ENCODE measurements around the gene CHST5.
"Not testable (repeated sequence)": the region's sequence is repeated elsewhere in the genome, so short reads cannot be mapped to it uniquely, and the experiment has no call there.

CHST5 gene

DNA sequence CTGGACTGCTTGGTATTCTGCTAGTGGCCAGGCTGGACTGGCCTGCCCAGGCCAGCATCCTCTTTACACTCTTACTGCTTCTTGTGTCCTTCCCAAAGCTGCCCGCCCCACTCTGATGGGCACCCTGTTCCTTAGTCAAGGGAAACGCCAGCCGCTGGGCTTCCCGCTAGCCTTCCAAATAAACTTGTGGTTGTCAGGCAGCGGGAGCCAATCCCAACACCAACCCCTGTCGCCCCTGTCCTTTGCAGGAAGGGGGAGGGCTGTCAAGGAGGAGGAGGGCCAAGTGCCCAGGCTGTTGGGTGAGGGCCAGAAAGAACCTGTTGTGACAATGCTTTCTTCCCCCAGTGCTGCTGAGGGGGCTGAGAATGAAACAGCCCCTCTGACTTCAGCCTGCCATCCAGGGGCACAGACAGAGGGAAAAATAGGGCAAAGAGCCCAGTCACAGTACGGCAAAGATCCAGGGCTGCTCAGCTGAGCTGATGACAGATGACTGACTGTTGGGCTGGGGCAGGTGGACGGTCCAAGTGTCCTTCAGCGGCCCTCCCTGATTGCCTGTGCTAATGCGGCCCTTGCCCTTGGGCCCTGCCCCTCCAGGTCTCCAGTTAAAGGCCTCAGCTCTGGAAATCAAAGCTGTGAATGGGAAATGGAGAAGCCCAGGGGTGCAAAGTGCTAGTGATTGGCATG is 3.1 kb upstream of the CHST5 start:
- CTCF ChIA-PET; H3K9me3 ChIP-seq (ENCODE audit: control extremely low read depth in 1 of 5, control insufficient read depth in 4 of 5, insufficient read depth in 2 of 5, low read depth in 1 of 5, low read length in 4 of 5); H3K27me3 ChIP-seq (replicated peaks in 2 of 5; ENCODE audit: control insufficient read depth in 4 of 5, insufficient read depth in 5 of 5, low read length in 4 of 5); DNase-seq; POLR2A ChIA-PET; H3K36me3 ChIP-seq (ENCODE audit: control insufficient read depth in 4 of 4, insufficient read depth in 4 of 4, low read length in 3 of 4); H3K27ac ChIP-seq (ENCODE audit: insufficient read depth in 1 of 2, low read depth in 1 of 2, low read length in 2 of 2, poor library complexity in 1 of 2, severe bottlenecking in 2 of 2); H3K4me3 ChIP-seq (ENCODE audit: control insufficient read depth in 1 of 7, extremely low read depth in 1 of 7, insufficient read depth in 4 of 7, low read depth in 2 of 7, low read length in 6 of 7); H3K4me1 ChIP-seq (ENCODE audit: control extremely low read depth in 1 of 4, control insufficient read depth in 4 of 4, insufficient read depth in 4 of 4, low read length in 3 of 4): not testable (repeated sequence)
- WGBS (ENCODE audit: insufficient coverage): no CpG with 5 or more reads among the region's 10 CpGs

DNA sequence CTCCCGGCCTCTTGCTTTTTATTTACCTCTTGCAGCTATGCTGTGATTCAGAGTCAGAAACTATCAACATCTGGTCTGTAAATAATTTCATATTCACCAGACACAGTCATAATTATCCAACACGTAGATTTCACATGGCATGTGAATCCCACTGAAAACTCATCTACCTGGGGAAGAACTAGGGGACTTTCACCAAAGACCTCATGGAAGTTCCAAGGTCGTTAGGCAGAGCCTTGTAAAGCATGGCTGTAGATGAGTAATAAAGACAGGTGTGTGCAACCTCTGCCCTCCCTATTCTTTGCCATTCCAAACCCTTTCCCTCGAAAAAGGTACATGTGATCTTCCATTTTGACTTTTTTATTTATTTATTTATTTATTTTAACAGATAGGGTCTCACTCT is 1.9 kb upstream of the CHST5 start:
- Histone ChIP-seq H3K4me3 (ENCODE audit: control insufficient read depth in 1 of 7, extremely low read depth in 1 of 7, insufficient read depth in 4 of 7, low read depth in 2 of 7, low read length in 6 of 7) (no peak overlapping the region), H3K4me1 (ENCODE audit: control extremely low read depth in 1 of 4, control insufficient read depth in 4 of 4, insufficient read depth in 4 of 4, low read length in 3 of 4) (no peaks in the 10 kb centered on the region), H3K27ac (ENCODE audit: insufficient read depth in 1 of 2, low read depth in 1 of 2, low read length in 2 of 2, poor library complexity in 1 of 2, severe bottlenecking in 2 of 2) (no peak overlapping the region), H3K27me3 (replicated peaks in 2 of 5; ENCODE audit: control insufficient read depth in 4 of 5, insufficient read depth in 5 of 5, low read length in 4 of 5) (peaks cover 0 to 3% (median 0%) of the 10 kb centered on the region in 5 experiments), H3K36me3 (ENCODE audit: control insufficient read depth in 4 of 4, insufficient read depth in 4 of 4, low read length in 3 of 4) (peaks cover 0 to 4% (median 2%) of the 10 kb centered on the region in 4 experiments), H3K9me3 (ENCODE audit: control extremely low read depth in 1 of 5, control insufficient read depth in 4 of 5, insufficient read depth in 2 of 5, low read depth in 1 of 5, low read length in 4 of 5) (no peaks in the 10 kb centered on the region)
- no CpG with 5 or more reads among the region's 4 CpGs for WGBS (ENCODE audit: insufficient coverage)
- CTCF ChIA-PET: interaction anchor here (1.1 kb wide), 1 partner anchor 20 kb away, joined by 4 read pairs; no protein-coding TSS in a partner anchor
- POLR2A ChIA-PET: no interaction called here
- no peak for DNase-seq

DNA sequence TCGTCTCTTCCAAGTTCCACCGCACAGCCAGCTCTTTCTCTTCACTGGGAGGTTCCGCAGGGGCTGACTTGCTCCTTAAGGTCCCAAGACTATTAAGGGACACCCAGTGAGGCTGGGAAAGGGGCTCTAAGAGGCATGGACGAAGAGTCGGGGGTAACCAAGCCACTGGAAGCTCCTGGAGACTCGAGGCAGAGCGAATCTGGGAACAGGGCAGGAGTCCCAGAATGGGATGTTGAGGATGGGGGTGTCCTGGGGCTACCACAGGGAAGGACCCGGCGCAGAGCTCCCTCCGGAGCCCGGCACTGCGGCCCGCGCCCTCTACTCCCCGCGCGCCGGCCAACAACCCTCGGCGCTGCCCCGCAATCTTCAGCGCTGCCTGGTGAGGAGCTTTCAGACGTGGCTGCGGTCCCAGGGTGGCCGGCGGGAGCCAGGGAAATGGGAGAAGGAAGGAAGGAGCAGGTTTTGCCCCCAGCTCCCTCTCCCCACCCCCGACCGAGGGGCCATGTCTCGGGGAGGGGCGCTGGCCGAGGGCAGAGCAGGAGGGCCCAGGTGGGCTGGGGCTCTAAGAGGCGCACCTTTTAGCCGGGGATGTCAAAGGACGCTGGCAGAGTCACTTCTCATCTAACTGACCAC is 581 bp downstream of the CHST5 start:
- DNase-seq: no peak
- WGBS (ENCODE audit: insufficient coverage): 88% methylated on average over 21 of the region's 34 CpGs
- no peak overlapping the region for H3K4me3 ChIP-seq (ENCODE audit: control insufficient read depth in 1 of 7, extremely low read depth in 1 of 7, insufficient read depth in 4 of 7, low read depth in 2 of 7, low read length in 6 of 7)
- H3K27me3 ChIP-seq (replicated peaks in 2 of 5; ENCODE audit: control insufficient read depth in 4 of 5, insufficient read depth in 5 of 5, low read length in 4 of 5): peaks cover 0 to 3% (median 0%) of the 10 kb centered on the region in 5 experiments
- H3K36me3 ChIP-seq (ENCODE audit: control insufficient read depth in 4 of 4, insufficient read depth in 4 of 4, low read length in 3 of 4): peaks cover 0 to 3% (median under 1%) of the 10 kb centered on the region in 4 experiments
- CTCF ChIA-PET: interaction anchor here (0.9 to 1.3 kb wide), 3 partner anchors 16 to 64 kb away, joined by 3 to 4 read pairs (median 4); no protein-coding TSS in a partner anchor
- H3K9me3 ChIP-seq (ENCODE audit: control extremely low read depth in 1 of 5, control insufficient read depth in 4 of 5, insufficient read depth in 2 of 5, low read depth in 1 of 5, low read length in 4 of 5): no peaks in the 10 kb centered on the region
- POLR2A ChIA-PET: no interaction called here
- H3K4me1 ChIP-seq (ENCODE audit: control extremely low read depth in 1 of 4, control insufficient read depth in 4 of 4, insufficient read depth in 4 of 4, low read length in 3 of 4): no peaks in the 10 kb centered on the region
- H3K27ac ChIP-seq (ENCODE audit: insufficient read depth in 1 of 2, low read depth in 1 of 2, low read length in 2 of 2, poor library complexity in 1 of 2, severe bottlenecking in 2 of 2): no peak overlapping the region

DNA sequence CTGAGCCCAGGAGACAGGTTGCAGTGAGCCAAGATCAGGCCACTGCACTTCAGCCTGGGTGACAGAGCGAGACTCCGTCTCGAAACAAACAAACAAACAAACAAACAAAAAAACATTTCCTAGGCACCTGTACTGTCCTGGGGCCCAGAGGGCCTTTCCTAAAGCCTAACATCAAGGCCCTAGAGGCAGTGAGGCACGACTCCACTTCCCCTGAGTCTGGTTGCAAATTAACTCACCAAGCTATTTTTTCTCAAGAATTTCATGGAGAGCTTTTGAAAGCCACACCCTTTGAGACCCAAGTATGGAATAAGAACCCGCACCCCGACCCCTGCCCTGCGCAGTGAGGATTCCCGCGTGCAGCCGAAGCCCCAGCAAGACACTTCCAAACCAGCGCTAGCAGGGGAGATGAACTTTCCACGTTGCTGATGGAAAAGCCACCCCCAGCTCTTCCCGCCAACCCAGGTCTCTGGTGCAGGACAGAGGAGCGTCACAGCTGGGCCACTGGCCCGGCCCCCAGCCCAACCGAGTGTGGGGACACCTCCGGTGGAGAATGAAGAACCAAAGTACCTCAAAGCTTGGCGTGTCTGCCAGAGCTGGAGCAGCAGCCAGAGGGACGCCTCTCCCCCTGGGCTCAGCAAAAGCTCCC is 1.2 kb downstream of the CHST5 start:
- H3K36me3 ChIP-seq (ENCODE audit: control insufficient read depth in 4 of 4, insufficient read depth in 4 of 4, low read length in 3 of 4): peaks cover 0 to 3% (median 0%) of the 10 kb centered on the region in 4 experiments
- 93% methylated on average over 18 of the region's 19 CpGs for WGBS (ENCODE audit: insufficient coverage)
- DNase-seq: no peak
- no peaks in the 10 kb centered on the region for H3K4me1 ChIP-seq (ENCODE audit: control extremely low read depth in 1 of 4, control insufficient read depth in 4 of 4, insufficient read depth in 4 of 4, low read length in 3 of 4)
- POLR2A ChIA-PET: no interaction called here
- no peaks in the 10 kb centered on the region for H3K9me3 ChIP-seq (ENCODE audit: control extremely low read depth in 1 of 5, control insufficient read depth in 4 of 5, insufficient read depth in 2 of 5, low read depth in 1 of 5, low read length in 4 of 5)
- no peak overlapping the region for H3K4me3 ChIP-seq (ENCODE audit: control insufficient read depth in 1 of 7, extremely low read depth in 1 of 7, insufficient read depth in 4 of 7, low read depth in 2 of 7, low read length in 6 of 7)
- no peak overlapping the region for H3K27ac ChIP-seq (ENCODE audit: insufficient read depth in 1 of 2, low read depth in 1 of 2, low read length in 2 of 2, poor library complexity in 1 of 2, severe bottlenecking in 2 of 2)
- CTCF ChIA-PET: interaction anchor here (0.9 to 1.2 kb wide), 3 partner anchors 16 to 63 kb away, joined by 3 to 4 read pairs (median 4); no protein-coding TSS in a partner anchor
- peaks cover 0 to 3% (median 0%) of the 10 kb centered on the region in 5 experiments for H3K27me3 ChIP-seq (replicated peaks in 2 of 5; ENCODE audit: control insufficient read depth in 4 of 5, insufficient read depth in 5 of 5, low read length in 4 of 5)

DNA sequence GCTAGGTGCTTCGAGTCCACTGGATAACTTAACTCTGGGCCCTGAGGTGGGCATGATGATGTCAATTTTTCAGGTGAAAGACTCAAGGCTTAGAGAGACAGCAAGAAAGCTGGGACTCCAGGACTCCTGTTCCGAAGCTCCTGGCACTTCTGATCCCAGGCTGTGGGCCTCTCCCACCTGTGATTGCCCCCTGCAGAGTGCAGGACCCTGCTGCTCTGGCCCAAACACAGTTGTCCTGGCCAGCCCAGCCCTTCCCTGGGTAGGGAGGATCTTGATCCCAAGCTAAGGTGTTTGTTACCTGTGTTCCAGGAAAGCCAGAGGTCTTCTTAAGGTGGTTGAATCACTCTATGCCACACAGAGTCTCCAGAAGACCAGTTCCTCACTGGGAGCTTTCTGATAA is 3.1 kb downstream of the CHST5 start:
- peaks cover 0 to 3% (median 0%) of the 10 kb centered on the region in 5 experiments for H3K27me3 ChIP-seq (replicated peaks in 2 of 5; ENCODE audit: control insufficient read depth in 4 of 5, insufficient read depth in 5 of 5, low read length in 4 of 5)
- DNase-seq: no peak
- H3K4me1 ChIP-seq (ENCODE audit: control extremely low read depth in 1 of 4, control insufficient read depth in 4 of 4, insufficient read depth in 4 of 4, low read length in 3 of 4): no peaks in the 10 kb centered on the region
- H3K36me3 ChIP-seq (ENCODE audit: control insufficient read depth in 4 of 4, insufficient read depth in 4 of 4, low read length in 3 of 4): no peaks in the 10 kb centered on the region
- POLR2A ChIA-PET: no interaction called here
- WGBS (ENCODE audit: insufficient coverage): 100% methylated on average over 2 of the region's 2 CpGs
- H3K4me3 ChIP-seq (ENCODE audit: control insufficient read depth in 1 of 7, extremely low read depth in 1 of 7, insufficient read depth in 4 of 7, low read depth in 2 of 7, low read length in 6 of 7): no peak overlapping the region
- no peaks in the 10 kb centered on the region for H3K9me3 ChIP-seq (ENCODE audit: control extremely low read depth in 1 of 5, control insufficient read depth in 4 of 5, insufficient read depth in 2 of 5, low read depth in 1 of 5, low read length in 4 of 5)
- no peak overlapping the region for H3K27ac ChIP-seq (ENCODE audit: insufficient read depth in 1 of 2, low read depth in 1 of 2, low read length in 2 of 2, poor library complexity in 1 of 2, severe bottlenecking in 2 of 2)
- CTCF ChIA-PET: interaction anchor here (0.6 kb wide), 1 partner anchor 14 kb away, joined by 3 read pairs; no protein-coding TSS in a partner anchor

DNA sequence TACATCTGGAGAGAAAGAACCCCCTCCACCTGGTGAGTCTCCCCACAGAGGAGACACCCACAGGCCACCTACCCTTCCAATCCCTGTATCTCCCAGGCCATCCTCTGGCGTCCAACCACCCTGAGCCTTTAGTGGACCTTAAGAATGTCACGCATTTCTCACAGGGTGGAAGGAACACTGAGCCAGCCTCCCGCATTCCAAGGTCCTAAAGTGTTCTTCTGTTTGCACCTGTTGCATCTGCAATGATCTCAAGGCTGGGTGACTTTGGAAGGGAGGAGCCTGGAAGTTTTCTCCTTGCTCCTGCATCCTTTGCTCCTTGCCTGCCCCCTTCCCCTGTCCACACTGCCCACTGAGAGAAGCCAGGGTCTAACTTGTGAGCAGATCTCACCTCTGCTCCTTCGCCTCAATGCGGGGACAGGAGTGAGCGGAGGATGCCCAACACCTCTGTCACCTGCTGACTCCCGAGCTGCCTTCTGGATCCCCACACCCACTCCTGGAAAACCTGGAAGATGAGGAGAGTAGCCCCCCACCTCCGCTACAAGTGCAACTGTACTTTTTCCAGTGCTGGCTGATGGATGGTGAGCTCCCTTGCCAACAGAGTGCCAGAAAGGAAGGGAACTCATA is 3.7 kb downstream of the CHST5 start:
- Histone ChIP-seq H3K9me3 (ENCODE audit: control extremely low read depth in 1 of 5, control insufficient read depth in 4 of 5, insufficient read depth in 2 of 5, low read depth in 1 of 5, low read length in 4 of 5) (no peaks in the 10 kb centered on the region), H3K4me1 (ENCODE audit: control extremely low read depth in 1 of 4, control insufficient read depth in 4 of 4, insufficient read depth in 4 of 4, low read length in 3 of 4) (no peaks in the 10 kb centered on the region), H3K36me3 (ENCODE audit: control insufficient read depth in 4 of 4, insufficient read depth in 4 of 4, low read length in 3 of 4) (no peaks in the 10 kb centered on the region), H3K27me3 (replicated peaks in 2 of 5; ENCODE audit: control insufficient read depth in 4 of 5, insufficient read depth in 5 of 5, low read length in 4 of 5) (peaks cover 0 to 3% (median 0%) of the 10 kb centered on the region in 5 experiments), H3K27ac (ENCODE audit: insufficient read depth in 1 of 2, low read depth in 1 of 2, low read length in 2 of 2, poor library complexity in 1 of 2, severe bottlenecking in 2 of 2) (no peak overlapping the region), H3K4me3 (ENCODE audit: control insufficient read depth in 1 of 7, extremely low read depth in 1 of 7, insufficient read depth in 4 of 7, low read depth in 2 of 7, low read length in 6 of 7) (no peak overlapping the region)
- ChIA-PET CTCF (interaction anchor here (0.6 to 1.2 kb wide), 2 partner anchors 11 to 13 kb away, joined by 3 to 5 read pairs; no protein-coding TSS in a partner anchor), POLR2A (no interaction called here)
- DNase-seq: no peak
- 88% methylated on average over 5 of the region's 8 CpGs for WGBS (ENCODE audit: insufficient coverage)

Measured in common myeloid progenitor, CD34-positive (primary cell).